Gastrocnemius medialis (tissue), 4 donors: ENCODE data around the gene RYR2. TPM values are rescaled to one million over a fixed set of nuclear protein-coding genes. Genes with fewer than 3 reads are reported as not detected.
A peak's percentile ranks its signal among the peaks of the same experiment; 100 is the strongest.

Experiments
- ATAC-seq, 2 donors: fragments of 150-250 bp; one replicate each; pipeline ENCODE4 v1.9.1; 2016
- DNase-seq, 2 donors: peaks; one replicate each; pipeline ENCODE4 v3.0.0-alpha.2; 2019
- H3K27ac ChIP-seq, 4 donors: fragments of 200-600 bp; sonication (generic); 1 replicate in 1 of 4; 2 replicates in 3 of 4; pipeline ENCODE4 v1.5.1; 2016 to 2018; ENCODE audit warnings: mild to moderate bottlenecking in 2 of 4, moderate library complexity in 1 of 4
- H3K27me3 ChIP-seq, 3 donors: fragments of 200-600 bp; sonication (generic) in 2 of 3; 1 replicate in 1 of 3; 2 replicates in 2 of 3; pipeline versions ENCODE4 v1.5.1 to v1.6.0; 2016 to 2019; ENCODE audit warnings: mild to moderate bottlenecking in 1 of 3, moderate library complexity in 1 of 3
- H3K36me3 ChIP-seq, 2 donors: fragments of 200-600 bp; sonication (generic) in 1 of 2; one replicate each; pipeline ENCODE4 v1.5.1; 2017 to 2018
- H3K4me1 ChIP-seq, 2 donors: fragments of 200-600 bp; sonication (generic) in 1 of 2; one replicate each; pipeline ENCODE4 v1.5.1; 2016 to 2017; ENCODE audit warnings: mild to moderate bottlenecking in 2 of 2
- H3K4me3 ChIP-seq, 4 donors: fragments of 200-600 bp; sonication (generic) in 3 of 4; 1 replicate in 1 of 4; 2 replicates in 3 of 4; pipeline ENCODE4 v1.5.1; 2016 to 2019; ENCODE audit warnings: mild to moderate bottlenecking in 2 of 4
- H3K9me3 ChIP-seq, 3 donors: fragments of 200-600 bp; sonication (generic) in 2 of 3; 1 replicate in 1 of 3; 2 replicates in 2 of 3; pipeline ENCODE4 v1.5.1; 2016 to 2019
- CTCF ChIP-seq, 5 experiments: fragments of 450-650 bp in 3 of 5; fragments of 200-600 bp in 2 of 5; sonication (generic) in 2 of 5; IDR thresholded peaks in 4 of 5; conservative IDR thresholded peaks in 1 of 5; 1 replicate in 4 of 5; 2 replicates in 1 of 5; pipeline ENCODE4 v1.5.1; 2016 to 2019; ENCODE audit warnings: antibody characterized with exemption in 5 of 5, mild to moderate bottlenecking in 3 of 5, moderate library complexity in 3 of 5
- POLR2A ChIP-seq, 2 donors: fragments of 450-650 bp; IDR thresholded peaks; one replicate each; pipeline ENCODE4 v1.6.1; 2017; ENCODE audit warnings: antibody characterized with exemption in 2 of 2, mild to moderate bottlenecking in 2 of 2, moderate library complexity in 2 of 2
- in situ Hi-C, 4 donors: fragments of 200-750 bp; cut with MboI; loops; one replicate each; pipeline versions ENCODE4 v1.15.0 to v1.8.0; 2017; ENCODE audit warnings: low sequenced_read_pairs in 4 of 4
- intact Hi-C: fragments of 100-400 bp; cut with DNase I; formaldehyde crosslinking; loops from one replicate; pipeline ENCODE4 v1.15.1; 2023; ENCODE audit warnings: low total_unique reads
- total RNA-seq, 4 donors: library from RNA; depleted of rRNA; stranded (reverse); fragments of >200 nt; gene quantifications; one replicate each; pipeline versions ENCODE4 v1.1.0 to v1.2.3, GENCODE V29; 2016

The RYR2 gene
- under 1 TPM; 0.04 to 0.16 (median 0.07) TPM for total RNA-seq

GRCh38 chr1:237041795-237042525 is at the start of gene RYR2:
RYR2 (plus strand) TSS chr1:237042184; CDS start chr1:237042522, 338 bp downstream.
- Histone ChIP-seq H3K27ac (no peak within 1 kb of the TSS), H3K9me3 (no peaks in the 10 kb centered on the region), H3K27me3 (peaks cover 25 to 45% (median 32%) of the 10 kb centered on the region in 3 donors), H3K4me3 (peak within 1 kb of the TSS in 3 of 4 donors; percentile 4 to 31 (median 25)), H3K36me3 (no peaks in the 10 kb centered on the region), H3K4me1 (no peaks in the 10 kb centered on the region)
- in situ Hi-C loops: no loop called here
- TF ChIP-seq POLR2A (IDR thresholded peaks at IDR 0.05) (no peak), CTCF (IDR thresholded peaks at IDR 0.05 in 4 of 5, conservative IDR thresholded peaks at IDR 0.05 in 1 of 5) (no peak)
- ATAC-seq (no peak), DNase-seq (no peak)
- intact Hi-C loops: no loop called here

GRCh38 chr1:236992449-236992848 is 49.5 kb upstream of the RYR2 start:
- Histone ChIP-seq H3K36me3 (no peaks in the 10 kb centered on the region), H3K27me3 (no peaks in the 10 kb centered on the region), H3K4me3 (no peak overlapping the region), H3K27ac (no peak overlapping the region), H3K4me1 (no peaks in the 10 kb centered on the region), H3K9me3 (no peaks in the 10 kb centered on the region)
- no peak for TF ChIP-seq POLR2A (IDR thresholded peaks at IDR 0.05)
- no peak for TF ChIP-seq CTCF (IDR thresholded peaks at IDR 0.05 in 4 of 5, conservative IDR thresholded peaks at IDR 0.05 in 1 of 5)
- intact Hi-C loops: no loop called here
- no peak for DNase-seq
- ATAC-seq: no peak
- in situ Hi-C loops: no loop called here

- Histone ChIP-seq H3K4me1 (no peaks in the 10 kb centered on the region), H3K9me3 (no peaks in the 10 kb centered on the region), H3K36me3 (no peaks in the 10 kb centered on the region), H3K27me3 (no peaks in the 10 kb centered on the region), H3K4me3 (no peak overlapping the region), H3K27ac (no peak overlapping the region)
- ATAC-seq (no peak), DNase-seq (no peak)
- in situ Hi-C loops (no loop called here), intact Hi-C loops (no loop called here)
- TF ChIP-seq CTCF (IDR thresholded peaks at IDR 0.05 in 4 of 5, conservative IDR thresholded peaks at IDR 0.05 in 1 of 5) (no peak), POLR2A (IDR thresholded peaks at IDR 0.05) (no peak)
These were observed 47.5 kb upstream of the RYR2 start for GRCh38 chr1:236994450-236994849.

GRCh38 chr1:236997361-236997760 is 44.6 kb upstream of the RYR2 start:
- intact Hi-C loops (no loop called here), in situ Hi-C loops (no loop called here)
- TF ChIP-seq CTCF (IDR thresholded peaks at IDR 0.05 in 4 of 5, conservative IDR thresholded peaks at IDR 0.05 in 1 of 5) (no peak), POLR2A (IDR thresholded peaks at IDR 0.05) (no peak)
- Histone ChIP-seq H3K27ac (no peak overlapping the region), H3K9me3 (no peaks in the 10 kb centered on the region), H3K27me3 (no peaks in the 10 kb centered on the region), H3K36me3 (no peaks in the 10 kb centered on the region), H3K4me3 (no peak overlapping the region), H3K4me1 (no peaks in the 10 kb centered on the region)
- ATAC-seq (no peak), DNase-seq (no peak)
